Mucosa of descending colon (tissue), 3 donors: ENCODE results near the gene COLEC11. TPM values are rescaled to one million over a fixed set of nuclear protein-coding genes. Genes with fewer than 3 reads are reported as not detected.
A peak's percentile ranks its signal among the peaks of the same experiment; 100 is the strongest.
"Not testable (repeated sequence)": the region's sequence is repeated elsewhere in the genome, so short reads cannot be mapped to it uniquely, and the experiment has no call there.

ENCODE experiments used
- ATAC-seq: fragments of 200-7000 bp; cut with Tn5 transposase; one replicate; pipeline ENCODE4 v1.9.1; 2020; ENCODE audit warnings: mild to moderate bottlenecking, moderate library complexity
- DNase-seq, 3 donors: peaks; one replicate each; pipeline ENCODE4 v3.0.0-alpha.2; 2020
- H3K36me3 ChIP-seq: fragments of 200-600 bp; one replicate; pipeline ENCODE4 v1.8.0; 2021; ENCODE audit warnings: low read depth, mild to moderate bottlenecking
- H3K4me1 ChIP-seq: fragments of 200-600 bp; one replicate; pipeline ENCODE4 v1.8.0; 2021; ENCODE audit warnings: low read depth, mild to moderate bottlenecking
- H3K4me3 ChIP-seq: fragments of 200-600 bp; one replicate; pipeline ENCODE4 v1.8.0; 2021; ENCODE audit warnings: mild to moderate bottlenecking
- H3K9me3 ChIP-seq: fragments of 200-600 bp; one replicate; pipeline ENCODE4 v1.8.0; 2021; ENCODE audit warnings: mild to moderate bottlenecking
- CTCF ChIP-seq: fragments of 200-600 bp; IDR thresholded peaks from one replicate; pipeline ENCODE4 v1.8.0; 2022; ENCODE audit warnings: antibody characterized with exemption, mild to moderate bottlenecking
- intact Hi-C, 2 donors: fragments of 100-400 bp; cut with DNase I in 1 of 2; cut with micrococcal nuclease in 1 of 2; formaldehyde crosslinking; loops; one replicate each; pipeline versions ENCODE4 v1.11.0 to v1.11.1; 2022; cut with DNase I, micrococcal nuclease
- total RNA-seq, 3 donors: library from RNA; stranded (reverse); fragmentation: NEBNext Ultra II Directional in 2 of 3; extraction: Animal tissue kit (Norgen Biotek cat#: 25700) in 2 of 3; gene quantifications; one replicate each; pipeline versions ENCODE4 v1.2.1 to v1.2.4, GENCODE V29; 2021 to 2023
- donor health status: DM: no; HTN: no; CAD: no; lungs with moderate emphysema.
- donor health status: DM: no; HTN: no; CAD: no.
- donor health status: DM: no; HTN: yes; CAD: no.

COLEC11 gene
- total RNA-seq, 3 donors from 2014 or later = 0.35 to 2.2 (median 1.6) TPM

- peak; percentile 99 for ATAC-seq
- Histone ChIP-seq H3K4me1 (peaks cover 7% of the 10 kb centered on the region), H3K9me3 (no peaks in the 10 kb centered on the region), H3K4me3 (peak within 1 kb of the TSS; percentile 95), H3K36me3 (no peaks in the 10 kb centered on the region)
- intact Hi-C loops = no loop called here
- peak; percentile 99 for DNase-seq
- TF ChIP-seq CTCF = no peak
Observed at GRCh38 chr2:3558205-3559014, 36.5 kb upstream of the COLEC11 start, which contains the start of gene RNASEH1. Gene RNASEH1 (minus strand): TSS chr2:3558333. CDS start chr2:3558260, 73 bp downstream.

GRCh38 chr2:3563521-3563976 is 31.4 kb upstream of the COLEC11 start:
- ATAC-seq = peak; percentile 20
- intact Hi-C loops = no loop called here
- H3K9me3 ChIP-seq = no peaks in the 10 kb centered on the region
- H3K4me1 ChIP-seq = no peaks in the 10 kb centered on the region
- H3K4me3 ChIP-seq = no peak overlapping the region
- TF ChIP-seq CTCF = no peak
- no peak for DNase-seq
- no peaks in the 10 kb centered on the region for H3K36me3 ChIP-seq

GRCh38 chr2:3565117-3565516 is 29.8 kb upstream of the COLEC11 start:
- no peak for TF ChIP-seq CTCF
- ATAC-seq = no peak
- intact Hi-C loops = no loop called here
- H3K4me3 ChIP-seq = no peak overlapping the region
- no peaks in the 10 kb centered on the region for H3K36me3 ChIP-seq
- no peaks in the 10 kb centered on the region for H3K9me3 ChIP-seq
- H3K4me1 ChIP-seq = no peaks in the 10 kb centered on the region
- no peak for DNase-seq

GRCh38 chr2:3566806-3567205 is 28.1 kb upstream of the COLEC11 start:
- no peak for DNase-seq
- intact Hi-C loops = no loop called here

GRCh38 chr2:3569656-3570055 is 25.3 kb upstream of the COLEC11 start:
- DNase-seq, H3K9me3 ChIP-seq, ATAC-seq, H3K36me3 ChIP-seq, intact Hi-C loops, H3K4me3 ChIP-seq, H3K4me1 ChIP-seq: not testable (repeated sequence)

More at GRCh38 chr2:3566806-3567205, 28.1 kb upstream of the COLEC11 start:
- Histone ChIP-seq H3K36me3 (no peaks in the 10 kb centered on the region), H3K4me3 (no peak overlapping the region), H3K9me3 (no peaks in the 10 kb centered on the region), H3K4me1 (no peaks in the 10 kb centered on the region)
- ATAC-seq = no peak
- no peak for TF ChIP-seq CTCF

GRCh38 chr2:3571284-3571683 is 23.6 kb upstream of the COLEC11 start:
- no peak for TF ChIP-seq CTCF
- Histone ChIP-seq H3K4me1 (peaks cover 13% of the 10 kb centered on the region), H3K36me3 (no peaks in the 10 kb centered on the region), H3K4me3 (no peak overlapping the region), H3K9me3 (no peaks in the 10 kb centered on the region)
- intact Hi-C loops = no loop called here
- ATAC-seq = no peak
- no peak for DNase-seq
